HG03196 (cell line): ENCODE measurements around the gene OSBP2.

Experiments used
- ATAC-seq: cut with Tn5 transposase; IDR thresholded peaks from one replicate; pipeline ENCODE4 v1.9.1; 2021; ENCODE audit not compliant: unreplicated experiment

OSBP2 gene

GRCh38 chr22:30804626-30805025, 110.0 kb downstream of the OSBP2 start:
- ATAC-seq = no peak

DNA sequence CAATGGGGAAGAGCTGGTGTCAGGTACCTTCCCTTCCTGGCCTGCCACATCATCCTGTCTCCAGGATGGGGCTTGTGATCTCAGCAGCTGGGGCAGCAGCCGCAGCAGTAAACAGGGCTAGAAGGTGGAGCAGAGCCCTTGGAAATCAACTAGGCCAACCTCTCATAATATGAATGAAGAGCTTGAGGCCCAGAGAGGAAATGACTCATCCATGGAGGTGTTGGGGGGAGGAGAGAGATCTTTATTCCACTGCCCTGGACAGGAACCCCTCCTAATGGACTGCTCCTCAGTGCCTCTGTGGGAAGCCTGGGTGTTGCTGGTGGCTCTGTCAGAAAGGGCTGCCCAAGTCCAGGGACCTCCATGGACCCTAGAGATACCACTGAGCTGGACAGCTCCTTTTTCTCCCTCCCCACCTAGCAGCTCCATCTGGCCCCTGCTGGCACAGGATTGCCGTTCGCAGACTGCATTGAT, 111.8 kb downstream of the OSBP2 start:
- ATAC-seq = no peak

DNA sequence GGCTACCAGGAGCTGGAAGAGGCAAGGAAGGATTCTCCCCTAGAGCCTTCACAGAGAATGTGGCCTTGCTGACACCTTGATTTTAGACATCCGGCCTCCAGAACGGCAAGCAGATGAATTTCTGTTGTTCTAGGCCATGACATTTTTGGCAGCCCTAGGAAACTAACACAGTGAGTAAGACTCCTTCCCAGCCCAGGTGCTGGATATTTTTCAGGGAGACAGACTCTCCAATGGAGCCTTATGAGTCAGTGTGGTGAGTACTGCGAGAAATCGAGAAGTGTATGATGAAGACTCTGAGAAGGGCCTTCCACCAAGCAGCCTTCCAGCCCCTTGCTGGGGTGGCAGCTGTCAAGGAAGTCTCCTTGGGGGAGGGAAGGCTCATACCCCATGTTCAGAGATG, 114.4 kb downstream of the OSBP2 start:
- no peak for ATAC-seq

- no peak for ATAC-seq
These were observed 115.4 kb downstream of the OSBP2 start for GRCh38 chr22:30810105-30810504.

DNA sequence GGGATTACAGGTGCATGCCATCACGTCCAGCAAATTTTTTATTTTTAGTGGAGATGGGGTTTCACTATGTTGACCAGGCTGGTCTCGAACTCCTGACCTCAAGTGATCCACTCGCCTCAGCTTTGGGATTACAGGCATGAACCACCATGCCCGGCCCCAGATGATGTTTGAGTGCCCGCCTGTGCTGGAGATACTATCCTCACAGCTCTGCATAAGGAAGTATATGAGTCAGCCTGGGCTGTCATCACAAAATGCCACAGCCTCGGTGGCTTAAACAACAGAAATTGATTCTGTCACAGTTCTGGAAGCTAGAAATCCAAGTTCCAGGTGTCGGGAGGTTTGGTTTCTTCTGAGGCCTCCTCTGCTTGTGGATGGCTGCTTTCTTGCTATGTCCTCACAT, 119.3 kb downstream of the OSBP2 start:
- no peak for ATAC-seq

DNA sequence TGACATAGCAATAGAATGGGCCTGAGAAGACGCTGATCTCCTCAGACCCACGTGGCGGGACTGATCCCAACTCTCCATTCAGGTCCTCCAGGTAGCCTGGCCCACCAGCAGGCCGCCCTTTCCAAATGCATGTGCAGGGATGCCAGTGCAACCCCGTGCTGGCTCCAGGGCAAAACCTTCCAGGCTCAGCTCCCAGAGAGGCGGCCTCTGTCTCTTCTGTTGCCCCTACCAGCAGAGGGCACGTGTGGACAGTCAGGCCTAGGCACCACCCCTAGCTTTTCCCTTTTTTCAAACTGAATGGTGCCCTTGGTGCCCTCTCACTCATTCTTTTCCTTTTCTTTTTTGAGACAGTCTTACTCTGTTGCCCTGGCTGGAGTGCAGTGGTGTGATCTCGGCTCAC, 121.7 kb downstream of the OSBP2 start:
- ATAC-seq = no peak

DNA sequence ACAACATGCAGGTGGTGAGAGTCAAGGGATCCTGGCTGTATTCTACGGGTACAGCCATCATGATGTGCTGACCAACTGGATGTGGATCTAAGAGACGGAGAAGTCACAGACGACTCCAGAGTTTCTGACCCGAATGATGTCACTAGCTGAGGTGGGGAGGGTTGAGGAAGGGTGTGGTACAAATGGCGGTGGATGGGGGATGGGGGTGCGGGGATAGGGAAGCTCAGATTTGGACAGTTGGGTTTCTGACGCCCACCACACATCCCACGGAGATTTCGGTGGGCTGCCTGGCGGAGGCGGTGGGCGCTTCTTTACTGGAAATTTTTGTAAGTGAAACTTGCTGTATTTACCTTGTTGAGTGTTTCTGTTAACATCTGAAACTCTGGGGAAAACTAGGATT, 126.7 kb downstream of the OSBP2 start:
- ATAC-seq = no peak

GRCh38 chr22:30821863-30822215, 127.2 kb downstream of the OSBP2 start:
- no peak for ATAC-seq

GRCh38 chr22:30822216-30823014, 127.7 kb downstream of the OSBP2 start:
- no peak for ATAC-seq

- ATAC-seq = no peak
These were observed 128.3 kb downstream of the OSBP2 start for GRCh38 chr22:30823015-30823370.

- no peak for ATAC-seq
These were observed 129.4 kb downstream of the OSBP2 start for GRCh38 chr22:30824096-30824495.

- ATAC-seq = no peak
These were observed 130.0 kb downstream of the OSBP2 start for GRCh38 chr22:30824711-30825110.

DNA sequence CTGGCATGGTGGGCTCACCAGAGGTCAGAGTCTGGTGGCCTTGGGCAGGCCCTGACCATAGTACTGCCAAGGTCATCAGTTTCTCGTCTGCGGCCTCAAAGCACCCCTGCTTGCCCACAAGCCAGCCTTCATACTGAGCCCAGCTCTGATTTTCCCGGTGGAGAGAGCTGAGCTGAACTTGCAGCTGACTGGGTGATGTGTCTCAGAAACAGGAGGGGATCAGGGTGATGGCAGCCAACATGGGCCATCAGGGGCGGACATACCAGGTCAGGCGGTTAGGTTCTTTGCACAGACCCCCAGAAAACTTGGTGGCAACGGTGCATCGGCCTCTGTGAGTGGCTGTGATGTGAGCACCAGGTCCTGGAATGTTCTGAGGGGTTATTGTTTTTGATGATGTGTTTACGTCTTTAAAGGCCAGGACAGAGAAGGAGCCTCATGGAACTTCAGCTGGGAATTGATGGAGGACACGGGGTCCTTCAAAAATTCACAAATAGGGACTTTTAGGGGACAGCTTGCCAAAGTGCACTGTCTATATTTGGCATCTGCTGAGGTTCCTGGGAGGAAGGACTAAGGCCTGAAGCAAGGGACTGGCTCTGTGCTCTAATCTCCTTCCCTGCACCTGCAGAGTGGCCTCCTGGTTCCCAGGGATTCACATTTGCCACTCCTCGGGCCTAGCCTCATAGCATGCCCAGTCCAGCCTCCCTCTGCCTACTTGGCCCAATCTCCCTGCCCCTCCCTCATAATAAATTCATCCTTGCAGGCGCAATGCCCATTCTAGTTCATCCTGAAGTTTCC, 131.2 kb downstream of the OSBP2 start:
- no peak for ATAC-seq

DNA sequence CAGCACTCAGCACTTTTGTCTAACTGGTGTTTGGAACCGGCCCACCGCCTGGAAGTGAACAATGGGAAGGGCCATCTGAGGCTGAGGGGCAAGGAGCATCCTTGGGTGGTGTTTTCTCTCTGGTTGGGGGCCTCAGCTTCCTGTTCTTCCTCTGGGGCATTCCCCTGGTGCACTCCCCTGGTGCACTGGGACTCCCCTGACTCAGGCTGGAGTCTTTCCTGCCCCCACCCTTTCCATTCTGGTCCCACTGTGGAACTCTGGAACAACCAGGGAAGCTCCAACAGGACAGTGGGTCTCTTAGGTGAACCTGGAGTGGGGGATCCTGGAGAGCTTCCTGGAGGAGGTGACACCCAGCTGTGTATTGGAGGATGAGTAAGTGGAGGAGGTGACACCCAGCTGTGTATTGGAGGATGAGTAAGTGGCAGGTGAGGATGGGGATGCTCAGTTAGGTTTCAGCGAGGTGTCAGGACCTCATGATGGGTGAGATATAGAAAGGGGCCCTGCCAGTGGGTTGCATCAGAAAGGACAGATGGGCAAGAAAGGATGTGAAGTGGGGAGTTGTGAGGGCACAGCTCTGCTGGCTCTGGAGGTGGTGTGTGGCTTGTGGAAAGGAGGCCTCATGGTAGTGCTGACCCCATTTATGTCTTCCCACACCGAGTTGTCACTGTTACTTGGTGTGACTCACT, 132.1 kb downstream of the OSBP2 start:
- ATAC-seq = no peak

GRCh38 chr22:30827646-30828045, 133.0 kb downstream of the OSBP2 start:
- ATAC-seq = no peak

GRCh38 chr22:30828187-30829155, 133.8 kb downstream of the OSBP2 start:
- ATAC-seq = no peak

DNA sequence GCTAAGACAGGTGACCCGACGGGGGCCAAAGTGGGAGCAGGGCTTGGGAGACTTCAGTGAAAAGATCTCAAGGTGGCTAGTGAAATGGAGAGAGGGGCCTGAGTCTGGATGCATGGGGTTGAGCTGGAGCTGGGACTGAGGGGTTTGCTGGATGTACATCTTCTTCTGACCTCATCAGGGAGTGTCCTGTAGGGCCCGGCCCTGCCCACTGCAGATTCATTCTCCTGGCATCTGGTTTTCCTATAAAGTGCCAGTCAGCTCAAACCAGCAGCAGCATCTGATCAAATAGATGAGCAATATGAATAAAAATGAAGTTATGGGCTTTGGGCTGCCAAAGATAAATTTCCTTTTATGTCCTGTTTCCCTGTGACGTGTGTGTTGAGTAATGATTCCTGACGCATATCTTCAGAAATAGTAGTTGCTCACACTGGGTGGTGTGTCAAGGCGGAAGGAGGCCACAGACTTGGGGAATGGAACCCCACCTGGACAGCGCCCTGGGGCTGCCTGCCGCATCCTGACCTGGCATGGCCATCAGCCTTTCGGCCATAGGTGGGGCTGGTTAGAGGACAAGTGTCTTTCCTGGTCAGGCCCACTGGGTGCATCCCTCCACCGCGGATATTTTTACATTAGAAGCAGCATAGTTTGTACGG, 135.4 kb downstream of the OSBP2 start:
- no peak for ATAC-seq

- ATAC-seq = no peak
These were observed 136.2 kb downstream of the OSBP2 start for GRCh38 chr22:30830907-30831306.

DNA sequence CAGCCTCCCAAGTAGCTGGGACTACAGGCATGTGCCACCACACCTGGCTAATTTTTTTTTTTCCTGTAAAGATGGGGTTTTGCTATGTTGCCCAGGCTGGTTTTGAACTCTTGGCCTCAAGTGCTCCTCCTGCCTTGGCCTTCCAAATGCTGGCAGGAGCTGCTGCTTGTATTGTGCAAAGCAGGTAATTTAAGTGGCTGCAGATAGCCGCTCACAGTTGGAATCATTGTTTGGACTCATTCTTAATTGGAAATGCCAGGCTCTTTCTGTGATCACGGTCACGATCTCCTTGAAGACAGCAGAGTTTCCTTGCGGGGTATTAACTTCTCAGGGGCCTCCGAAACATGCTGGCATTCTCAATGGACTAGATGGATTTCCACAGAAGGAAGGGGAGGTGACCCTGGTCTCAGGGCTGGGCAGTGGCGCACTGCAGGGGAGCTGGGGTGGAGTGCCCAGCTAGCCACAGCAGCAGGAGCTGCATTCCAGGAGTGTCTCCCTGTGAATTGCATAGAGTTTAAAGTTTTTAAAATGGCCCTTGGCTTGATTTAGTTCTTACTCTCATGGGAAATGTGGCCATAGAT, 137.8 kb downstream of the OSBP2 start:
- ATAC-seq = no peak

GRCh38 chr22:30833322-30833721, 138.6 kb downstream of the OSBP2 start:
- no peak for ATAC-seq
